Measurements from ENCODE around the gene NEK10.
"Not testable (repeated sequence)": the region's sequence is repeated elsewhere in the genome, so short reads cannot be mapped to it uniquely, and the experiment has no call there.

NEK10 gene

GRCh38 chr3:27312044-27312668, 57.0 kb downstream of the NEK10 start:
- no peak for DNase-seq
- H3K4me3 ChIP-seq (ENCODE audit: low read depth, low read length) = no peak overlapping the region
- H3K4me1 ChIP-seq = no peaks in the 10 kb centered on the region
- H3K36me3 ChIP-seq = no peaks in the 10 kb centered on the region
- no peaks in the 10 kb centered on the region for H3K9me3 ChIP-seq
- H3K27me3 ChIP-seq = no peaks in the 10 kb centered on the region
- TF ChIP-seq, protein P1, sequence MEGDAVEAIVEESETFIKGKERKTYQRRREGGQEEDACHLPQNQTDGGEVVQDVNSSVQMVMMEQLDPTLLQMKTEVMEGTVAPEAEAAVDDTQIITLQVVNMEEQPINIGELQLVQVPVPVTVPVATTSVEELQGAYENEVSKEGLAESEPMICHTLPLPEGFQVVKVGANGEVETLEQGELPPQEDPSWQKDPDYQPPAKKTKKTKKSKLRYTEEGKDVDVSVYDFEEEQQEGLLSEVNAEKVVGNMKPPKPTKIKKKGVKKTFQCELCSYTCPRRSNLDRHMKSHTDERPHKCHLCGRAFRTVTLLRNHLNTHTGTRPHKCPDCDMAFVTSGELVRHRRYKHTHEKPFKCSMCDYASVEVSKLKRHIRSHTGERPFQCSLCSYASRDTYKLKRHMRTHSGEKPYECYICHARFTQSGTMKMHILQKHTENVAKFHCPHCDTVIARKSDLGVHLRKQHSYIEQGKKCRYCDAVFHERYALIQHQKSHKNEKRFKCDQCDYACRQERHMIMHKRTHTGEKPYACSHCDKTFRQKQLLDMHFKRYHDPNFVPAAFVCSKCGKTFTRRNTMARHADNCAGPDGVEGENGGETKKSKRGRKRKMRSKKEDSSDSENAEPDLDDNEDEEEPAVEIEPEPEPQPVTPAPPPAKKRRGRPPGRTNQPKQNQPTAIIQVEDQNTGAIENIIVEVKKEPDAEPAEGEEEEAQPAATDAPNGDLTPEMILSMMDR (IDR thresholded peaks at IDR 0.05; ENCODE audit: low read depth, low read length) = peak; percentile 53

- H3K9me3 ChIP-seq = no peaks in the 10 kb centered on the region
- no peak for DNase-seq
Observed at GRCh38 chr3:27311400-27311799, 57.8 kb downstream of the NEK10 start.

GRCh38 chr3:27310688-27311087, 58.5 kb downstream of the NEK10 start:
- no peak for DNase-seq
- Histone ChIP-seq H3K4me3 (ENCODE audit: low read depth, low read length) (no peak overlapping the region), H3K27me3 (no peaks in the 10 kb centered on the region), H3K36me3 (no peaks in the 10 kb centered on the region), H3K4me1 (no peaks in the 10 kb centered on the region), H3K9me3 (no peaks in the 10 kb centered on the region)
- TF ChIP-seq, protein P1 (IDR thresholded peaks at IDR 0.05; ENCODE audit: low read depth, low read length) = no peak

More at GRCh38 chr3:27311400-27311799, 57.8 kb downstream of the NEK10 start:
- no peaks in the 10 kb centered on the region for H3K27me3 ChIP-seq
- no peak overlapping the region for H3K4me3 ChIP-seq (ENCODE audit: low read depth, low read length)
- H3K4me1 ChIP-seq = no peaks in the 10 kb centered on the region
- TF ChIP-seq, protein P1 (IDR thresholded peaks at IDR 0.05; ENCODE audit: low read depth, low read length) = no peak
- no peaks in the 10 kb centered on the region for H3K36me3 ChIP-seq

DNA sequence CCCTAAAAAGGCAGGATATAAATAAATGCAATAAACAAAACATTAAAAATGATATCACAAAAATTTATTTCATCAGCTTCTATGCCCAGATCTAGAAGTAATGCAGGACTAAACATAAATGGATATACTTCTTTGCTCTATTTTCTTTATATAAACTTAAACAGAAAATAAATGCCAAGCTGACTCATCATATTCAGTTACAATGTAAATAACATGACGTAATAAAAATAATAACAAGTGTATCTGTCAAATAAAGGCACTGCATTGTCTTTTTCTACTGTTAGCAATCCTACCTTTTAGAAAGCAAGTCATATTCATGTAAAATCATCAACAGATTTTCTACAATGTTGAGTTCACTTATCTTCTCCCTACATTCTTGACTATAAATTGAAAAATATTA, 61.6 kb downstream of the NEK10 start:
- TF ChIP-seq, protein P1 (IDR thresholded peaks at IDR 0.05; ENCODE audit: low read depth, low read length) = no peak
- Histone ChIP-seq H3K27me3 (no peaks in the 10 kb centered on the region), H3K36me3 (no peaks in the 10 kb centered on the region), H3K4me3 (ENCODE audit: low read depth, low read length) (no peak overlapping the region), H3K9me3 (no peaks in the 10 kb centered on the region), H3K4me1 (no peaks in the 10 kb centered on the region)
- no peak for DNase-seq

- Histone ChIP-seq H3K27me3 (no peaks in the 10 kb centered on the region), H3K4me3 (ENCODE audit: low read depth, low read length) (no peak overlapping the region), H3K9me3 (no peaks in the 10 kb centered on the region), H3K36me3 (no peaks in the 10 kb centered on the region), H3K4me1 (no peaks in the 10 kb centered on the region)
- no peak for DNase-seq
- TF ChIP-seq, protein P1 (IDR thresholded peaks at IDR 0.05; ENCODE audit: low read depth, low read length) = no peak
Observed at GRCh38 chr3:27302891-27303290, 66.3 kb downstream of the NEK10 start.

DNA sequence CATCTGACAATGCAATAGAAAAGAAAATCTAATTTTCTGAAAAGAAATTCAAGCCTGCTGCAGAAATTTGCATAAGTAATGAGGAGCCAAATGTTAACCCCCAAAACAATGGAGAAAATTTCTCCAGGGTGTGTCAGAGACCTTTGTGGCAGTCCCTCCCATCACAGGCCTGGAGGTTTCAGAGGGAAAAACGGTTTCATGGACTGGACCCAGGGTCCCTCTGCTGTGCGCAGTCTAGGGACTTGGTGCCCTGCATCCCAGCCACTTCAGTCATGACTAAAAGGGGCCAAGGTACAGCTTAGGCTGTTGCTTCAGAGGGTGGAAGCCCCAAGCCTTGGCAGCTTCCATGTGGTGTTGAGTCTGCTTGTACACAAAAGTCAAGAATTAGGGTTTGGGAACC, 70.2 kb downstream of the NEK10 start:
- not testable (repeated sequence) for DNase-seq; H3K9me3 ChIP-seq; H3K36me3 ChIP-seq; H3K4me1 ChIP-seq; H3K4me3 ChIP-seq (ENCODE audit: low read depth, low read length); H3K27me3 ChIP-seq

All from BE2C (cell line).